Lower lobe of right lung (tissue), 2 donors: ENCODE measurements around the gene SRP68. TPM values are rescaled to one million over a fixed set of nuclear protein-coding genes. Genes with fewer than 3 reads are reported as not detected.

Source experiments
- ATAC-seq, 2 donors: fragments of 200-7000 bp; cut with Tn5 transposase; one replicate each; pipeline ENCODE4 v1.9.1; 2020 to 2022; ENCODE audit warnings: mild to moderate bottlenecking in 2 of 2, moderate library complexity in 2 of 2
- DNase-seq: peaks from one replicate; pipeline ENCODE4 v3.0.0-alpha.2; 2020
- H3K27ac ChIP-seq: fragments of 200-600 bp; one replicate; pipeline ENCODE4 v1.8.0; 2022
- H3K27me3 ChIP-seq: fragments of 200-600 bp; one replicate; pipeline ENCODE4 v1.8.0; 2022; ENCODE audit warnings: low read depth
- H3K36me3 ChIP-seq: fragments of 200-600 bp; one replicate; pipeline ENCODE4 v1.8.0; 2022; ENCODE audit warnings: mild to moderate bottlenecking
- H3K4me1 ChIP-seq: fragments of 200-600 bp; one replicate; pipeline ENCODE4 v1.8.0; 2022
- H3K4me3 ChIP-seq: fragments of 200-600 bp; one replicate; pipeline ENCODE4 v1.8.0; 2022; ENCODE audit warnings: mild to moderate bottlenecking
- H3K9me3 ChIP-seq: fragments of 200-600 bp; one replicate; pipeline ENCODE4 v1.8.0; 2022
- intact Hi-C: fragments of 100-400 bp; cut with DNase I; formaldehyde crosslinking; loops from one replicate; pipeline ENCODE4 v1.11.0; 2022
- total RNA-seq: library from RNA; stranded (reverse); fragmentation: NEBNext Ultra II Directional; extraction: Animal tissue kit (Norgen Biotek cat#: 25700); gene quantifications from one replicate; pipeline ENCODE4 v1.2.1, GENCODE V29; 2021
- TF ChIP-seq, protein P1 (sequence below): fragments of 200-600 bp; IDR thresholded peaks from one replicate; pipeline ENCODE4 v1.8.0; 2022; ENCODE audit warnings: antibody characterized with exemption, mild to moderate bottlenecking
- donor health status: DM: no; HTN: yes; CAD: no; lungs with severe emphysema.

Gene SRP68
- total RNA-seq, 1 donor from 2014 or later, result 65.0 TPM

DNA sequence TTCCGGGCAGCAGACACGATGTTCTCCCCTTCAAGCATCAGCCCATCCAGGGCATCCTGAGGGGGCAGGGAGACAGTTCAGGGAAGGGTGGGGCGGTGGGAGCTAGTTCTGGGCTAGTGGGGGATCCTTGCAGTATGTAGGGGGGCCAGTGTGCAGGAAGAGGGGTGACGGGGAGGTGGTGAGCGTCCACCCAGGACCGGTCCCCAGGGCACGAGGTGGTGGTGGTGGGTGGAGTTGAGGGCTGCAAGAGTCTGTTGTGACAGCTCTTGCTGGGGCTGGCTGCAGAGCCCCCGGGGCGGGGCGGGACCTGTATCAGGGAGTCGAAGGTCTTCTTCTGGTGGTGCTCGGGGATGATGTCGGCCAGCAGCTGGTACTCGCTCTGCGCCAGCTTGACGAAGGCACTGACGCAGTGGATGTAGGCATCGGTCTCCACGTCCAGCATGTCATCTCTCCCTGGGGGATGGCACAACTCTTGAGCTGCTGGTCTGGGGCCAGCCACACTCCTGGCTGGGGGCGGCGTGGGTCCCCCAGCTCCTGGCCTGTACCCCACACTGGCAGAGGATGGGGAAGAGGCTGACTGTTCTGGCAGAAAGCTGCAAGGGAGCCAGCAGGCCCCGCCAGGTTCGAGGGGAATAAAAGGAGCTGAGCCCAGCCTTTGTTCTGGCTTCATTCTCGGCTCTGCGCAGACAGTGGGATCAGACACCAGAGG, 16.7 kb upstream of the SRP68 start:
- Histone ChIP-seq H3K27ac (no peak overlapping the region), H3K4me3 (no peak overlapping the region), H3K9me3 (no peaks in the 10 kb centered on the region), H3K27me3 (no peaks in the 10 kb centered on the region), H3K36me3 (peaks cover 100% of the 10 kb centered on the region), H3K4me1 (no peaks in the 10 kb centered on the region)
- no peak for ATAC-seq
- TF ChIP-seq, protein P1, sequence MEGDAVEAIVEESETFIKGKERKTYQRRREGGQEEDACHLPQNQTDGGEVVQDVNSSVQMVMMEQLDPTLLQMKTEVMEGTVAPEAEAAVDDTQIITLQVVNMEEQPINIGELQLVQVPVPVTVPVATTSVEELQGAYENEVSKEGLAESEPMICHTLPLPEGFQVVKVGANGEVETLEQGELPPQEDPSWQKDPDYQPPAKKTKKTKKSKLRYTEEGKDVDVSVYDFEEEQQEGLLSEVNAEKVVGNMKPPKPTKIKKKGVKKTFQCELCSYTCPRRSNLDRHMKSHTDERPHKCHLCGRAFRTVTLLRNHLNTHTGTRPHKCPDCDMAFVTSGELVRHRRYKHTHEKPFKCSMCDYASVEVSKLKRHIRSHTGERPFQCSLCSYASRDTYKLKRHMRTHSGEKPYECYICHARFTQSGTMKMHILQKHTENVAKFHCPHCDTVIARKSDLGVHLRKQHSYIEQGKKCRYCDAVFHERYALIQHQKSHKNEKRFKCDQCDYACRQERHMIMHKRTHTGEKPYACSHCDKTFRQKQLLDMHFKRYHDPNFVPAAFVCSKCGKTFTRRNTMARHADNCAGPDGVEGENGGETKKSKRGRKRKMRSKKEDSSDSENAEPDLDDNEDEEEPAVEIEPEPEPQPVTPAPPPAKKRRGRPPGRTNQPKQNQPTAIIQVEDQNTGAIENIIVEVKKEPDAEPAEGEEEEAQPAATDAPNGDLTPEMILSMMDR, result no peak
- intact Hi-C loops, result no loop called here
- DNase-seq, result no peak

DNA sequence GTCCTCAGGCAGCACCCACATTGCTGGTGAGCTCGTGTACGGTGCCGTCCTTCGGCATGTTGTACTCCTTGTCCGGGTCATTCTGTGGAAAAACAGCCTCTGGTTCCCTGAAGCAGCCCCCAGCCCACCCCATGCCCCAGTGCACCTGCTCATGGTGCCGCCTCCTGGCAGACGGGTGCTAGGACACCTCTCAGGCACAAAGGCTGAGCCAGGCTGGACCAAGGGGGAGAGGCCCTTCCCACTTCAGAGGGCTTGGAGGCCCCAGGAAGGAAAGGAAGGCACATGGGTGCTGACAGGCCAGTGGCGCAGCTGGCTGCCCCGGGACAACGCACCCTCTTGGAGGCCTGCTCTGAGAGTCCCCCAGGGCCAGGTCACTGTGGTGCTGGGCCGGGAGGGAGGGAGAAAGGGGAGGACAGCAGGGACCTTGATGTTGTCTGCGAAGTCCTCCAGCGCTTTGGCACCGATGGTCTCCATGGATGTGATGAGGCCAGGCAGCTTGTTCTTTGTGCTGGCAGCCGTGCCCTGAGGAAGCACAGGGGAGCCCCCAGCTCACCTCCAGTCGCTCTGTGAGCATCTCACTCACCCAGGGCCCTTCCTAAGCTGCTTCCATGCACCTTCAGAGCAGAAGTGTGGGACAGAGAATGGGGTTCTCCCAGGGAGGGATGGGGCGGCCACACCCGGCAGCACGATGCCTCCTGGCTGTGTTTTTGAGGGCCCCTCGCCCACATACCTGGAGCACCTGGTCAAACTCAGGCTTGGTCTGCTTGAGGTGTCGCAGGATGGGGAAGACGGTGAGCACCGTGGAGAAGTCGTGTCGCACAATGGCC, 15.9 kb upstream of the SRP68 start:
- no peaks in the 10 kb centered on the region for H3K4me1 ChIP-seq
- DNase-seq (no peak), ATAC-seq (no peak)
- H3K9me3 ChIP-seq, result no peaks in the 10 kb centered on the region
- H3K36me3 ChIP-seq, result peaks cover 100% of the 10 kb centered on the region
- H3K27me3 ChIP-seq, result no peaks in the 10 kb centered on the region
- TF ChIP-seq, protein P1, result no peak
- no peak overlapping the region for H3K4me3 ChIP-seq
- intact Hi-C loops, result no loop called here
- no peak overlapping the region for H3K27ac ChIP-seq

DNA sequence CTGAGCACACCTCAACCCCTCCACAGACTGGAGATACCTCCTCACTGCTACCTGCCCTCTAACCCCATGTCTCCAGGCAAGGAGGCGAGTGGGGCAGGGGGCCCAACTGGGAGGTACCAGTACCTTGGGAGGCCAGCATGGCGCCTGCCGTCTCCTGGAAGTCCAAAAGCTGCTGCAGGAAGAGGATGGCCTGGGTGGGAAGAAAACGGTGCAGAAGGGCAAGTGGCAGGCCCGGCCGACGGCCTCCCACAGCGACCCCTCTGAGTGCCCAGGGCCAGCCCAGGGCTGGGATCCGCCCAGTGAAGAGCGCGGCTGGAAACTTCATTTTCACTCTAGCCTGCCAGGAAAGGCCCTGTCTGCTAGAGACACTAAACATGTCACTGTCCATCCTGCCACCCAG, 15.2 kb upstream of the SRP68 start:
- Histone ChIP-seq H3K27ac (no peak overlapping the region), H3K27me3 (no peaks in the 10 kb centered on the region), H3K4me1 (no peaks in the 10 kb centered on the region), H3K9me3 (no peaks in the 10 kb centered on the region), H3K36me3 (peaks cover 100% of the 10 kb centered on the region), H3K4me3 (no peak overlapping the region)
- intact Hi-C loops, result no loop called here
- DNase-seq (no peak), ATAC-seq (no peak)
- TF ChIP-seq, protein P1, result no peak

DNA sequence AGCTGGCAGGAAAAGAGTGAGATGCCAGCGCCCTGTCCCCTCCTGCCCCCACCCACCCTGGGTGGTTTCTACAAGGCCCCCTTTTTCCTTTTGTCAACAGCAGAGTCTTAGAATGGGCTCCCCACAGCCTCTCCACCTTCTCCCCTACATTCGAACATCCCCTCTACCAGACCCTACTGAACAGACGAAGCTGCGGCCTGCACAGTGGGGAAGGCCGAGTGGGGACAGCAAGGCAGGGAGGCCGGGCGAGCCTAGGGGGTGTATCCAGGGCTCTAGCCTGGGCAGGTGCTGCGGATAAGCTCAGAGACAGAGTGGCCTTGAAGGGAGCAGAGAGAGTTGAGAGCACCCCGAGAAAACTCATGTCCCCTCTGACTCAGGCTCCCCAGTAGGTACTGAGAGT, 14.1 kb upstream of the SRP68 start:
- Histone ChIP-seq H3K36me3 (peaks cover 96% of the 10 kb centered on the region), H3K4me3 (no peak overlapping the region), H3K27ac (no peak overlapping the region), H3K4me1 (no peaks in the 10 kb centered on the region), H3K9me3 (no peaks in the 10 kb centered on the region), H3K27me3 (no peaks in the 10 kb centered on the region)
- ATAC-seq, result no peak
- intact Hi-C loops, result no loop called here
- TF ChIP-seq, protein P1, result no peak
- peak; percentile 12 for DNase-seq

DNA sequence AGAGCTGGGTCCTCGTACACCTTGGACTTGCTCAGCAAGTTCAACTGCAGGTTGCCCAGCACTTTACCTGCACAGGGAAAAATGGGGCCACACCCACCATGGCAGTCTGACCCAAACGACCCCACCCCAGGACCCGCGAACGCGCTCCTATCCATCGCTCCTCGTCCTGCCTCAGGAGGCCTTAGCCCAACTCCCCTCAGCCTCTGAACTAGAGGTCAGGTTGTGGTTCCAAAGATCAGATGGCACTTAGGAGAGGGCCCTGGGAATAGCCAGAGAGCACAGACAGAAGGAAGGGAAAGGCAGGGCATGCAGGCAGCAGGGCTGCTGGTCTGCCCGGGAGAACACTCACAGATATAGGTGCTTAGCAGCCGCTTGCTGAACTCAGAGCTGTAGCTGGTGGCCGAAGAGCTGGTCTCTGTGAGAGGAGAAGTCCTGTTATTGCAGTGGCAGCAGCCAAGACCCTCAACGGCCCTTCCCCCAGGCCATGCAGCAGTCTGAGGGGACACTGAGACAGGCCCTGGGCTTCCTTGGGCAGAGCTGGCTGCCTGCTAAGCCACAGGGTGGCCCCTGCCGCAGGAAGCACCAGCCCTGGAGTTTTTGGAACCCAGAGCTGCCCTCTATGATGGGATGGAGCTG, 13.5 kb upstream of the SRP68 start:
- H3K36me3 ChIP-seq, result peaks cover 91% of the 10 kb centered on the region
- no peaks in the 10 kb centered on the region for H3K9me3 ChIP-seq
- intact Hi-C loops, result no loop called here
- ATAC-seq (no peak), DNase-seq (peak; percentile 34)
- H3K4me3 ChIP-seq, result no peak overlapping the region
- no peak overlapping the region for H3K27ac ChIP-seq
- H3K27me3 ChIP-seq, result no peaks in the 10 kb centered on the region
- no peaks in the 10 kb centered on the region for H3K4me1 ChIP-seq
- TF ChIP-seq, protein P1, result no peak
